Parathyroid adenoma (tissue), 2 donors: ENCODE results near the gene CNOT4.

Experiments used
- H2AFZ ChIP-seq: fragments of 300-600 bp; sonication (generic); one replicate; pipeline ENCODE4 v1.7.0; 2017; ENCODE audit warnings: antibody characterized with exemption, mild to moderate bottlenecking
- H3K27ac ChIP-seq: fragments of 300-600 bp; sonication (generic); one replicate; pipeline ENCODE4 v1.7.0; 2017
- H3K27me3 ChIP-seq: fragments of 300-600 bp; sonication (generic); one replicate; pipeline ENCODE4 v1.7.0; 2017; ENCODE audit warnings: low read length; ENCODE audit not compliant: control insufficient read depth, insufficient read depth
- H3K36me3 ChIP-seq: fragments of 300-600 bp; sonication (generic); one replicate; pipeline ENCODE4 v1.7.0; 2017; ENCODE audit warnings: low read length; ENCODE audit not compliant: control insufficient read depth, insufficient read depth
- H3K4me1 ChIP-seq: fragments of 300-600 bp; sonication (generic); one replicate; pipeline ENCODE4 v1.7.0; 2017; ENCODE audit warnings: control low read depth
- H3K4me2 ChIP-seq: fragments of 300-600 bp; sonication (generic); one replicate; pipeline ENCODE4 v1.7.0; 2017; ENCODE audit warnings: low read length
- H3K4me3 ChIP-seq: fragments of 300-600 bp; sonication (generic); one replicate; pipeline ENCODE4 v1.7.0; 2017; ENCODE audit warnings: low read depth, low read length
- H3K79me2 ChIP-seq: fragments of 300-600 bp; sonication (generic); one replicate; pipeline ENCODE4 v1.7.0; 2017; ENCODE audit warnings: control low read depth
- H3K9ac ChIP-seq: fragments of 300-600 bp; sonication (generic); one replicate; pipeline ENCODE4 v1.7.0; 2017; ENCODE audit warnings: mild to moderate bottlenecking
- H3K9me3 ChIP-seq: fragments of 300-600 bp; sonication (generic); one replicate; pipeline ENCODE4 v1.7.0; 2017; ENCODE audit warnings: low read length; ENCODE audit not compliant: control insufficient read depth
- CTCF ChIP-seq: fragments of 300-600 bp; sonication (generic); IDR thresholded peaks from one replicate; pipeline ENCODE4 v1.7.0; 2017; ENCODE audit warnings: antibody characterized with exemption, mild to moderate bottlenecking
- donor health status: primary hyperparathyroidism.

The CNOT4 gene

GRCh38 chr7:135337977-135338550 lies 171.8 kb downstream of the CNOT4 start:
- Histone ChIP-seq H3K36me3 (no peaks in the 10 kb centered on the region), H3K27ac (no peak overlapping the region), H2AFZ (no peak overlapping the region), H3K79me2 (no peaks in the 10 kb centered on the region), H3K27me3 (no peaks in the 10 kb centered on the region), H3K9me3 (no peaks in the 10 kb centered on the region), H3K4me2 (no peak overlapping the region), H3K4me1 (peaks cover 25% of the 10 kb centered on the region), H3K9ac (no peak overlapping the region), H3K4me3 (no peak overlapping the region)
- TF ChIP-seq CTCF, result no peak

- Histone ChIP-seq H3K4me2 (no peak overlapping the region), H3K79me2 (no peaks in the 10 kb centered on the region), H2AFZ (no peak overlapping the region), H3K9ac (no peak overlapping the region), H3K27ac (no peak overlapping the region), H3K36me3 (no peaks in the 10 kb centered on the region), H3K9me3 (no peaks in the 10 kb centered on the region), H3K4me3 (no peak overlapping the region), H3K27me3 (no peaks in the 10 kb centered on the region), H3K4me1 (peaks cover 20% of the 10 kb centered on the region)
- no peak for TF ChIP-seq CTCF
Measured at GRCh38 chr7:135337506-135337905, 172.4 kb downstream of the CNOT4 start.

GRCh38 chr7:135335628-135336139 lies 174.2 kb downstream of the CNOT4 start:
- no peak overlapping the region for H3K27ac ChIP-seq
- no peak overlapping the region for H3K4me3 ChIP-seq
- H3K4me2 ChIP-seq, result no peak overlapping the region
- H3K9me3 ChIP-seq, result no peaks in the 10 kb centered on the region
- H2AFZ ChIP-seq, result peak overlapping the region; percentile 63
- no peaks in the 10 kb centered on the region for H3K79me2 ChIP-seq
- no peaks in the 10 kb centered on the region for H3K36me3 ChIP-seq
- H3K4me1 ChIP-seq, result peaks cover 17% of the 10 kb centered on the region
- peak; percentile 80 for TF ChIP-seq CTCF
- H3K9ac ChIP-seq, result no peak overlapping the region
- H3K27me3 ChIP-seq, result no peaks in the 10 kb centered on the region

- no peaks in the 10 kb centered on the region for H3K27me3 ChIP-seq
- H3K4me2 ChIP-seq, result no peak overlapping the region
- H3K36me3 ChIP-seq, result no peaks in the 10 kb centered on the region
- H3K9me3 ChIP-seq, result no peaks in the 10 kb centered on the region
- peak overlapping the region; percentile 14 for H2AFZ ChIP-seq
- no peaks in the 10 kb centered on the region for H3K79me2 ChIP-seq
- H3K4me1 ChIP-seq, result peaks cover 17% of the 10 kb centered on the region
- no peak overlapping the region for H3K4me3 ChIP-seq
- no peak for TF ChIP-seq CTCF
- H3K27ac ChIP-seq, result no peak overlapping the region
- no peak overlapping the region for H3K9ac ChIP-seq
Measured at GRCh38 chr7:135334830-135335543, 174.9 kb downstream of the CNOT4 start.
